ENCODE data around the gene DSG1. TPM values are rescaled to one million over a fixed set of nuclear protein-coding genes. Genes with fewer than 3 reads are reported as not detected.

Gene DSG1
- total RNA-seq, 4 donors from 2014 or later, result 693 to 1,832 (median 1,713) TPM

- Histone ChIP-seq H3K36me3 (no peaks in the 10 kb centered on the region), H3K4me1 (peaks cover 17% of the 10 kb centered on the region), H3K9me3 (no peaks in the 10 kb centered on the region), H3K27ac (peak overlapping the region; percentile 39), H3K27me3 (no peaks in the 10 kb centered on the region), H3K4me3 (no peak overlapping the region)
- WGBS, result 70% methylated on average over 3 of the region's 3 CpGs
- TF ChIP-seq EP300 (IDR thresholded peaks at IDR 0.05), result no peak
- TF ChIP-seq POLR2AphosphoS5 (IDR thresholded peaks at IDR 0.05), result no peak
- no peak for TF ChIP-seq POLR2A (IDR thresholded peaks at IDR 0.05)
- TF ChIP-seq, protein P1, sequence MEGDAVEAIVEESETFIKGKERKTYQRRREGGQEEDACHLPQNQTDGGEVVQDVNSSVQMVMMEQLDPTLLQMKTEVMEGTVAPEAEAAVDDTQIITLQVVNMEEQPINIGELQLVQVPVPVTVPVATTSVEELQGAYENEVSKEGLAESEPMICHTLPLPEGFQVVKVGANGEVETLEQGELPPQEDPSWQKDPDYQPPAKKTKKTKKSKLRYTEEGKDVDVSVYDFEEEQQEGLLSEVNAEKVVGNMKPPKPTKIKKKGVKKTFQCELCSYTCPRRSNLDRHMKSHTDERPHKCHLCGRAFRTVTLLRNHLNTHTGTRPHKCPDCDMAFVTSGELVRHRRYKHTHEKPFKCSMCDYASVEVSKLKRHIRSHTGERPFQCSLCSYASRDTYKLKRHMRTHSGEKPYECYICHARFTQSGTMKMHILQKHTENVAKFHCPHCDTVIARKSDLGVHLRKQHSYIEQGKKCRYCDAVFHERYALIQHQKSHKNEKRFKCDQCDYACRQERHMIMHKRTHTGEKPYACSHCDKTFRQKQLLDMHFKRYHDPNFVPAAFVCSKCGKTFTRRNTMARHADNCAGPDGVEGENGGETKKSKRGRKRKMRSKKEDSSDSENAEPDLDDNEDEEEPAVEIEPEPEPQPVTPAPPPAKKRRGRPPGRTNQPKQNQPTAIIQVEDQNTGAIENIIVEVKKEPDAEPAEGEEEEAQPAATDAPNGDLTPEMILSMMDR (IDR thresholded peaks at IDR 0.05), result no peak
- no peak for DNase-seq (ENCODE audit: low spot score in 2 of 2)
Measured at GRCh38 chr18:31303771-31304170, 14.2 kb upstream of the DSG1 start.

- Histone ChIP-seq H3K27me3 (no peaks in the 10 kb centered on the region), H3K4me1 (no peaks in the 10 kb centered on the region), H3K4me3 (no peak overlapping the region), H3K9me3 (no peaks in the 10 kb centered on the region), H3K27ac (no peak overlapping the region), H3K36me3 (no peaks in the 10 kb centered on the region)
- WGBS, result 87% methylated on average over 2 of the region's 2 CpGs
- TF ChIP-seq POLR2AphosphoS5 (IDR thresholded peaks at IDR 0.05), result no peak
- DNase-seq (ENCODE audit: low spot score in 2 of 2), result no peak
Measured at GRCh38 chr18:31309115-31309514, 8.8 kb upstream of the DSG1 start.

DNA sequence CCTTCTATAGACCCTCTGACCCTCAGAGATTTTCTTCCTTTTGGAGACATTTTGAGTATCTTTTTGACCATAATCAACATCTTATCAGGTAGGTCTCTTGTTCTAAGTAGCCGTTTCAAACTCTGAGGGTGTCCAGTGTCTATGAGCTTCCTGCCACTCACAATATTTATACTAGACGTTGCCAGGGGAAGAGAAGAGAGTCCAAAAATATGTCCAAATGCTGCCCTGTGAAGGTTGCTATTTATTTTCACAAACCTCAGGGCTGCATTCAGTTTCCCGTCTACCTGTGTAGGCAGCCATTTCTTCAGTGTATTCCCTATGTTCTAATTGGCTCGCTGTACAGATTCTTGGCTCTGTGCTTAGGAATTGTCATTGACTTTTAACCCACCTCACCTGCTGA is 986 bp upstream of the DSG1 start:
- H3K9me3 ChIP-seq, result no peaks in the 10 kb centered on the region
- no peak overlapping the region for H3K4me3 ChIP-seq
- peaks cover 7% of the 10 kb centered on the region for H3K4me1 ChIP-seq
- 48% methylated on average over 4 of the region's 4 CpGs for WGBS
- no peak for DNase-seq (ENCODE audit: low spot score in 2 of 2)
- no peaks in the 10 kb centered on the region for H3K36me3 ChIP-seq
- TF ChIP-seq POLR2A (IDR thresholded peaks at IDR 0.05) (no peak), EP300 (IDR thresholded peaks at IDR 0.05) (no peak), POLR2AphosphoS5 (IDR thresholded peaks at IDR 0.05) (no peak)
- TF ChIP-seq, protein P1 (IDR thresholded peaks at IDR 0.05), result no peak
- H3K27me3 ChIP-seq, result no peaks in the 10 kb centered on the region
- peak overlapping the region; percentile 76 for H3K27ac ChIP-seq

DNA sequence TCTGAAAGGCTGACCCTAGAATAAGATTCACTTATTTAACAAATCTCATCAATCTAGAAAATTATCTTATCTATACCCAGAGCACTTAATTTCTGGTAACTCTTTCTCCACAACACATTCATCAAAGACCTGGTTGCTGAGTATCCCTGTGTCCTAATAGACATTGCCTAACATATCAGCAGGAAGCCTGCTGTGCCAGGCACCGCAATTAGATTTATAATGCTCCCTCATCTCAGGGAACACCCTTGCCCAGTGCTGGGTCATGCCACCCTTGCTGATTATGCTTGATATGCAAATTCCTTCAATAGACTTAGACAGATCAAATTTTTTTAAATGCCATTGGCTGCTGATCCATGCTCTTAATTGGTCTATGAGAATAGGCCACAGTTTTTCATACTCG is 3.8 kb downstream of the DSG1 start:
- DNase-seq (ENCODE audit: low spot score in 2 of 2), result no peak
- whole genome bisulfite sequencing, result 50% methylated on average over 2 of the region's 2 CpGs
- Histone ChIP-seq H3K4me3 (peak overlapping the region; percentile 38), H3K27ac (no peak overlapping the region), H3K36me3 (no peaks in the 10 kb centered on the region), H3K27me3 (no peaks in the 10 kb centered on the region), H3K9me3 (no peaks in the 10 kb centered on the region), H3K4me1 (peaks cover 7% of the 10 kb centered on the region)
- TF ChIP-seq, protein P1 (IDR thresholded peaks at IDR 0.05), result no peak
- TF ChIP-seq POLR2AphosphoS5 (IDR thresholded peaks at IDR 0.05), result peak in 1 of 3 donors; percentile 55

DNA sequence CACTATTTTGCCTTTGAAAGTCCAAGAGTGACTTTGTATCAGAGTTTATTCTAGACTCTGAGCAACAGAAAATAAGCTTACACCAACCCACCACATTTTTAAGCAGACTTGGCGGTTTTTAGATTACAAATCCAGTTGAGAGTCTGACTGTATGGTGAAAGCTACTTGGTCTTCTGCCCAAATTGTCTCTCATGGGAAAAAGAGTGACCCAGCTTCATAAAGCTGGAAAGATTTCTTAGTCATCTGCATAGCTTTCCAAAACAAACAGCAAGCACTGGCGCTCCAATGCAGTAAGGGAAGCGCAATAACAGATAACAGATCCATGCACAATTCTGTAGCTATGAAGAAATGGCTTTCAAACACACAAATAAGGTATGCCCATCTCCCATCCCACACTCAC is 7.1 kb downstream of the DSG1 start:
- Histone ChIP-seq H3K27me3 (no peaks in the 10 kb centered on the region), H3K9me3 (no peaks in the 10 kb centered on the region), H3K4me3 (no peak overlapping the region), H3K27ac (peak overlapping the region; percentile 59), H3K36me3 (peaks cover 3% of the 10 kb centered on the region), H3K4me1 (no peaks in the 10 kb centered on the region)
- no peak for DNase-seq (ENCODE audit: low spot score in 2 of 2)
- 37% methylated on average over 3 of the region's 3 CpGs for WGBS
- TF ChIP-seq POLR2AphosphoS5 (IDR thresholded peaks at IDR 0.05), result no peak
- no peak for TF ChIP-seq EP300 (IDR thresholded peaks at IDR 0.05)
- TF ChIP-seq, protein P1 (IDR thresholded peaks at IDR 0.05), result no peak
- TF ChIP-seq POLR2A (IDR thresholded peaks at IDR 0.05), result no peak

DNA sequence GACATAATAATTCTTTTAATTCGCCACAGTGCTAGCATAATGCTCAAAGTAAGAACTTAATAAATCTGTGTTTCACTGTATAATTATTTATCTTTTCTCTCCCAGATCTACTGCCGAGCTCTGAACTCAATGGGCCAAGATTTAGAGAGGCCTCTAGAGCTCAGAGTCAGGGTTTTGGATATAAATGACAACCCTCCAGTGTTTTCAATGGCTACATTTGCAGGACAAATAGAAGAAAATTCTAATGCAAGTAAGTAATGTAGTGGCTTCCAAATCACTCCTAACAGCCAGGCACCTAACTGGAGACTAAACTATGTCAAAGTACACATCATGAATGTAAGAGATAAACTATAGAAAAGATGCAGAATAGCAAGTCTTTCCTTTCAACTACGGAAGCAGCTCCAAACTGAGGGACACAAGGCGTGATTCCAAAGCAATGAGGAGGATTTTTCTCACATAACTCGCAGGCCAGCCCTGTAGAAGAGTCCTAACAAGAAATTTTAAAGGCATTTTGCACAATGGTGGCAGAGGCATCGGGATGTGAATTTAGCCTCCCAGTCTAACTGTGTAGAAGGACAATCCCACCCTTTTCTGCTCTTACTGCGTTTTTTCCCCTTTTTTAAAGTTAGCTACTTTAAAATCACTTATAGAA is 12.0 kb downstream of the DSG1 start:
- 72% methylated on average over 7 of the region's 7 CpGs for WGBS

More for the DNA sequence above, 12.0 kb downstream of the DSG1 start:
- H3K36me3 ChIP-seq, result peaks cover 8% of the 10 kb centered on the region
- H3K4me1 ChIP-seq, result no peaks in the 10 kb centered on the region
- DNase-seq (ENCODE audit: low spot score in 2 of 2), result no peak
- TF ChIP-seq POLR2A (IDR thresholded peaks at IDR 0.05), result no peak
- no peak for TF ChIP-seq EP300 (IDR thresholded peaks at IDR 0.05)
- no peaks in the 10 kb centered on the region for H3K9me3 ChIP-seq
- H3K27ac ChIP-seq, result no peak overlapping the region
- H3K27me3 ChIP-seq, result no peaks in the 10 kb centered on the region
- H3K4me3 ChIP-seq, result no peak overlapping the region
